ENCODE results near the gene FBXW8.

Gene FBXW8

GRCh38 chr12:117037289-117038022 is 126.7 kb downstream of the FBXW8 start:
- DNase-seq (ENCODE audit: low read depth): no peak

- DNase-seq (ENCODE audit: low read depth): no peak
Observed at GRCh38 chr12:117038023-117038680, 127.4 kb downstream of the FBXW8 start.

- DNase-seq (ENCODE audit: low read depth): no peak
Observed at GRCh38 chr12:117038919-117039318, 128.2 kb downstream of the FBXW8 start.

- DNase-seq (ENCODE audit: low read depth): no peak
Observed at GRCh38 chr12:117039891-117040309, 129.2 kb downstream of the FBXW8 start.

GRCh38 chr12:117040496-117040895 is 129.7 kb downstream of the FBXW8 start:
- no peak for DNase-seq (ENCODE audit: low read depth)

- no peak for DNase-seq (ENCODE audit: low read depth)
Observed at GRCh38 chr12:117041798-117042170, 131.0 kb downstream of the FBXW8 start.

- no peak for DNase-seq (ENCODE audit: low read depth)
Observed at GRCh38 chr12:117042171-117042842, 131.6 kb downstream of the FBXW8 start.

GRCh38 chr12:117042862-117043261 is 132.1 kb downstream of the FBXW8 start:
- DNase-seq (ENCODE audit: low read depth): no peak

- DNase-seq (ENCODE audit: low read depth): no peak
Observed at GRCh38 chr12:117044311-117044710, 133.6 kb downstream of the FBXW8 start.

- DNase-seq (ENCODE audit: low read depth): no peak
Observed at GRCh38 chr12:117044790-117045159, 134.0 kb downstream of the FBXW8 start.

- no peak for DNase-seq (ENCODE audit: low read depth)
Observed at GRCh38 chr12:117045160-117046010, 134.6 kb downstream of the FBXW8 start.

GRCh38 chr12:117046011-117046369 is 135.2 kb downstream of the FBXW8 start:
- DNase-seq (ENCODE audit: low read depth): no peak

- DNase-seq (ENCODE audit: low read depth): no peak
Observed at GRCh38 chr12:117046425-117046824, 135.7 kb downstream of the FBXW8 start.

GRCh38 chr12:117046861-117047530 is 136.2 kb downstream of the FBXW8 start:
- no peak for DNase-seq (ENCODE audit: low read depth)

GRCh38 chr12:117047810-117048584 is 137.2 kb downstream of the FBXW8 start:
- DNase-seq (ENCODE audit: low read depth): no peak

GRCh38 chr12:117048585-117048904 is 137.8 kb downstream of the FBXW8 start:
- DNase-seq (ENCODE audit: low read depth): no peak

- no peak for DNase-seq (ENCODE audit: low read depth)
Observed at GRCh38 chr12:117049295-117049694, 138.5 kb downstream of the FBXW8 start.

GRCh38 chr12:117050060-117050459 is 139.3 kb downstream of the FBXW8 start:
- no peak for DNase-seq (ENCODE audit: low read depth)

GRCh38 chr12:117051380-117051779 is 140.6 kb downstream of the FBXW8 start:
- no peak for DNase-seq (ENCODE audit: low read depth)

GRCh38 chr12:117052386-117053049 is 141.8 kb downstream of the FBXW8 start:
- no peak for DNase-seq (ENCODE audit: low read depth)

- no peak for DNase-seq (ENCODE audit: low read depth)
Observed at GRCh38 chr12:117053050-117053400, 142.3 kb downstream of the FBXW8 start.

All from stromal cell of bone marrow (primary cell).